ENCODE results near the gene RHOT2.

RHOT2 gene

GRCh38 chr16:647173-647902 is 20.6 kb upstream of the RHOT2 start:
- TF ChIP-seq CTCF (IDR thresholded peaks at IDR 0.05), result no peak

DNA sequence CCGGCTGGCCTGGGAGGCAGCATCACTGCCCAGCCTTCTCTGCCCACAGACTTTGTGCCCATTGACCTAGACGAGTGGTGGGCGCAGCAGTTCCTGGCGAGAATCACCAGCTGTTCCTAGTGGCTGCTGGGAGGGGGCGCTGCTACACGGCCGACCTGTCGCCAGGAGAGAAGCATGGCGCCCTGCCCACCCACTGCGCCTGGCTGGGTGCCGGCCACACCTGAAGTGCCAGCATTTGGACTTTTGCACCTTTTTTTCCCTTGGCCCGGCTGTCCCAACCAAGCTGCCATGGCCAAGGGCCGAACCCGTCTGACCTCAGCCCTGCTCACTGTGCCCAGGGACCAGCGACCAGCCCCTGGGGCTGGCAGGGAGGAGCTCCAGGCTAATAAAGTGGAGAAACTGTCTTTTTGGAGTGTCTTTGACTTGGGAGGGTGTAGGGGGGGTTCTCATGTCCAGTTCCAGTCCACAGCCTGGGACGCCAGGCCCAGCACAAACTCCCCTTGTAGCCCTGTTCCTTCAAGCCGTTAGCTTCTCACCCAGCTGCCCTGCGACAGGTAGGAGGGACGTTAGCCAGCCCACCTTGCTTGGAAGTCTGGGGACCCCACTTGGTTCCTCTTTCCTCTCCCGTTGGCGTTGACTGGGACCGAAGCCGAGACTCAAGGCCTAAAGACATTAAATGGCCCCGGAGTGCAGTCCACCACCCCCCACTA is 19.7 kb upstream of the RHOT2 start:
- TF ChIP-seq CTCF (IDR thresholded peaks at IDR 0.05), result peak; percentile 86

DNA sequence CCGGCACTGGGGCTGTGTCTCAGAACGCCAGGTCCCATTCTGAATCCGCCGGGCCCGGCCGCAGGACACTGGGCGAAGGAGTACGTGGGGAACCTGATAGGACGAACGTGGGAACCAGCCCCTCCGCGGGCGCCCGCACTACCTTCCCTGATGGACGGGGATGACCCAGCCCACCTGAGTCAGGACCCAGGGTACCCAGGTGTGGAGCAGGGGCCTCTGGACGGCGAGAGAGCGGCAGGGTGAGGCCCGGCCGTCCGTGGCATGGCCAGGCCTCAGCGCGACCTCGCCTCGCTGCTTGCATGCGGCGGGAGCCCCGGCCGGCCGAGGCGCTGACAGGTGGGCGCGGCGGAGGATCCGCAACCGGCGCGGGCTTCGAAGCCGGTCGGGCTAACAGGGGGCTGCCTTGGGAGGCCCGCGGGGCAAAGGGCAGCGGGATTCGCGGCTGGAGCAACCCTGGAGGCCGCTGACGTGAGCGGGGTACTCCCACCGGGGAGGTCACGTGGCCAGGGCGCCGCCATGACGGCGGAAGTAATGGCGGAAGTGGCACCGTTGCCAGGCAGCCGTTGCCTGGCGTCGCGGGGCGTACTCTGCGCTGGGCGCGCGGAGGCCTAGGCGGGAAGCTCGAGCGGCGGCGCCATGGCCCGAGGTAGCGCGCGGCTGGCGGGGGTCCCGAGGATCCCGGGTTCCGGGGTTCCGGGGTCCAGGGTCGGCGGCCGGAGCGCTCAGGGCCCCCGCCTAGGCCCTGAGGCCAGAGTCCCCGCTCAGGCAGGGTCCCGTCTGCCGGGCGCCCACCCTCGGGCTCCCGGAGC is 18.9 kb upstream of the RHOT2 start, which contains the start of gene WDR90:
WDR90 (plus strand) TSS at position 585 of the 809 bp plus-strand sequence; CDS start at position 637, 52 bp downstream.
- TF ChIP-seq CTCF (IDR thresholded peaks at IDR 0.05), result no peak

DNA sequence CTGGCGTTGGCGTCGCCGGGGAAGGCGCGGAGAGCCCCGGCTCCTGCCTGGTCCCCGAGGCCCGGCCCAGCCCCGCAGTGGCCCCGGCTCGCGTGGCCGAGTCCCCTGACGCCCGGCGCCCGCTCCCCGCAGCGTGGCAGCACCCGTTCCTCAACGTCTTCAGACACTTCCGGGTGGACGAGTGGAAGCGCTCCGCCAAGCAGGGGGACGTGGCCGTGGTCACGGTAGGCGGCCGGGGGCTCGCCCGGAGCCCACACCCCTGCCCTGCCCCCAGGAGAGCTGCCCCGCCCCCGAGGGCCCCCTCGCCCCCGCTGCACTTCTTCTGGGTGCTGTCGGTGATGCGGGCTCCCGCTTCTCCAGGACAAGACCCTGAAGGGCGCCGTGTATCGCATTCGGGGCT is 18.3 kb upstream of the RHOT2 start:
- TF ChIP-seq CTCF (IDR thresholded peaks at IDR 0.05), result no peak

DNA sequence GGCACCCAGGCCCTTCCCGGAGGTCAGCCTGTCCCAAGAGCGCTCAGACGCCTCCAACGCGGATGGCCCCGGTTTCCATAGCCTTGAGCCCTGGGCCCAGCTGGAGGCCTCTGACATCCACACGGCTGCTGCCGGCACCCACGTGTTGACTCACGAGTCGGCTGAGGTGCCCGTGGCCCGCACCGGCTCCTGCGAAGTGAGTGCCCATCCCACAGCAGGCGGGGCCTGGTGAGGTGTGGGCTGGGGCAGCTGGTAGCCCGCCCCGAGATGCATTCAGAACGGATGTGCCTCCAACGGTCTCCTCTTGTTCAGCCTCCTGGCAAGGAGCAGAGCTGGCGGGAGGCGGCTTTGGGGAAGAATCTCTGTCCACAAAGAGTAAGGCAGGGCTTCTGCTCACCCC is 16.1 kb upstream of the RHOT2 start:
- no peak for TF ChIP-seq CTCF (IDR thresholded peaks at IDR 0.05)

GRCh38 chr16:652454-653305 is 15.3 kb upstream of the RHOT2 start:
- TF ChIP-seq CTCF (IDR thresholded peaks at IDR 0.05), result no peak

- no peak for TF ChIP-seq CTCF (IDR thresholded peaks at IDR 0.05)
Measured at GRCh38 chr16:654034-654433, 13.9 kb upstream of the RHOT2 start.
